ENCODE data around the gene NCOR2.

GRCh38 chr12:124541322-124541721 is 26.1 kb downstream of the NCOR2 start:
- TF ChIP-seq CTCF (IDR thresholded peaks at IDR 0.05) (no peak), POLR2A (IDR thresholded peaks at IDR 0.05) (no peak)
